ENCODE results near the gene PCDHA10. TPM values are rescaled to one million over a fixed set of nuclear protein-coding genes. Genes with fewer than 3 reads are reported as not detected.
"Not testable (repeated sequence)": the region's sequence is repeated elsewhere in the genome, so short reads cannot be mapped to it uniquely, and the experiment has no call there.

Gene PCDHA10
- total RNA-seq, 4 donors from 2014 or later, result 0.42 to 1.0 (median 0.57) TPM

DNA sequence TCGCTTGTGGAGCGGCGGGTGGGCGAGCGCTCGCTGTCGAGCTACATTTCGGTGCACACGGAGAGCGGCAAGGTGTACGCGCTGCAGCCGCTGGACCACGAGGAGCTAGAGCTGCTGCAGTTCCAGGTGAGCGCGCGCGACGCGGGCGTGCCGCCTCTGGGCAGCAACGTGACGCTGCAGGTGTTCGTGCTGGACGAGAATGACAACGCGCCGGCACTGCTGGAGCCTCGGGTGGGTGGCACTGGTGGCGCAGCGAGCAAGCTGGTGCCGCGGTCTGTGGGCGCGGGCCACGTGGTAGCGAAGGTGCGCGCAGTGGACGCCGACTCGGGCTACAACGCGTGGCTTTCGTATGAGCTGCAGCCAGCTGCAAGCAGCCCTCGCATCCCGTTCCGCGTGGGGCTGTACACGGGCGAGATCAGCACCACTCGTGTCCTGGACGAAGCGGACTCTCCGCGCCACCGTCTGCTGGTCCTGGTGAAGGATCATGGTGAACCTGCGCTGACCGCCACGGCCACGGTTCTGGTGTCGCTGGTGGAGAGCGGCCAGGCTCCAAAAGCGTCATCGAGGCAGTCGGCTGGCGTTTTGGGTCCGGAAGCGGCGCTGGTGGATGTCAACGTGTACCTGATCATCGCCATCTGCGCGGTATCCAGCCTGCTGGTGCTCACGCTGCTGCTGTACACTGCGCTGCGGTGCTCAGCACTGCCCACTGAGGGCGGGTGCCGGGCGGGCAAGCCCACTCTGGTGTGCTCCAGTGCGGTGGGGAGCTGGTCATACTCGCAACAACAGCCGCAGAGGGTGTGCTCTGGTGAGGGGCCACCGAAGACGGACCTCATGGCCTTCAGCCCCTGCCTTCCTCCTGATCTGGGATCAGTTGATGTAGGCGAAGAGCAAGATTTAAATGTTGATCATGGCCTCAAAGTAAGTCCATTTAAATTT is 12.6 kb upstream of the PCDHA10 start:
- TF ChIP-seq, protein P1, sequence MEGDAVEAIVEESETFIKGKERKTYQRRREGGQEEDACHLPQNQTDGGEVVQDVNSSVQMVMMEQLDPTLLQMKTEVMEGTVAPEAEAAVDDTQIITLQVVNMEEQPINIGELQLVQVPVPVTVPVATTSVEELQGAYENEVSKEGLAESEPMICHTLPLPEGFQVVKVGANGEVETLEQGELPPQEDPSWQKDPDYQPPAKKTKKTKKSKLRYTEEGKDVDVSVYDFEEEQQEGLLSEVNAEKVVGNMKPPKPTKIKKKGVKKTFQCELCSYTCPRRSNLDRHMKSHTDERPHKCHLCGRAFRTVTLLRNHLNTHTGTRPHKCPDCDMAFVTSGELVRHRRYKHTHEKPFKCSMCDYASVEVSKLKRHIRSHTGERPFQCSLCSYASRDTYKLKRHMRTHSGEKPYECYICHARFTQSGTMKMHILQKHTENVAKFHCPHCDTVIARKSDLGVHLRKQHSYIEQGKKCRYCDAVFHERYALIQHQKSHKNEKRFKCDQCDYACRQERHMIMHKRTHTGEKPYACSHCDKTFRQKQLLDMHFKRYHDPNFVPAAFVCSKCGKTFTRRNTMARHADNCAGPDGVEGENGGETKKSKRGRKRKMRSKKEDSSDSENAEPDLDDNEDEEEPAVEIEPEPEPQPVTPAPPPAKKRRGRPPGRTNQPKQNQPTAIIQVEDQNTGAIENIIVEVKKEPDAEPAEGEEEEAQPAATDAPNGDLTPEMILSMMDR (IDR thresholded peaks at IDR 0.05), result no peak
- TF ChIP-seq POLR2AphosphoS5 (IDR thresholded peaks at IDR 0.05) (no peak), EP300 (IDR thresholded peaks at IDR 0.05) (no peak), POLR2A (IDR thresholded peaks at IDR 0.05) (no peak)
- H3K4me3 ChIP-seq, result no peak overlapping the region
- WGBS, result 50% methylated on average over 6 of the region's 87 CpGs
- H3K9me3 ChIP-seq, result peaks cover 22% of the 10 kb centered on the region
- H3K27ac ChIP-seq, result no peak overlapping the region
- no peaks in the 10 kb centered on the region for H3K36me3 ChIP-seq
- no peaks in the 10 kb centered on the region for H3K27me3 ChIP-seq
- no peaks in the 10 kb centered on the region for H3K4me1 ChIP-seq
- DNase-seq (ENCODE audit: low spot score in 2 of 2), result no peak

DNA sequence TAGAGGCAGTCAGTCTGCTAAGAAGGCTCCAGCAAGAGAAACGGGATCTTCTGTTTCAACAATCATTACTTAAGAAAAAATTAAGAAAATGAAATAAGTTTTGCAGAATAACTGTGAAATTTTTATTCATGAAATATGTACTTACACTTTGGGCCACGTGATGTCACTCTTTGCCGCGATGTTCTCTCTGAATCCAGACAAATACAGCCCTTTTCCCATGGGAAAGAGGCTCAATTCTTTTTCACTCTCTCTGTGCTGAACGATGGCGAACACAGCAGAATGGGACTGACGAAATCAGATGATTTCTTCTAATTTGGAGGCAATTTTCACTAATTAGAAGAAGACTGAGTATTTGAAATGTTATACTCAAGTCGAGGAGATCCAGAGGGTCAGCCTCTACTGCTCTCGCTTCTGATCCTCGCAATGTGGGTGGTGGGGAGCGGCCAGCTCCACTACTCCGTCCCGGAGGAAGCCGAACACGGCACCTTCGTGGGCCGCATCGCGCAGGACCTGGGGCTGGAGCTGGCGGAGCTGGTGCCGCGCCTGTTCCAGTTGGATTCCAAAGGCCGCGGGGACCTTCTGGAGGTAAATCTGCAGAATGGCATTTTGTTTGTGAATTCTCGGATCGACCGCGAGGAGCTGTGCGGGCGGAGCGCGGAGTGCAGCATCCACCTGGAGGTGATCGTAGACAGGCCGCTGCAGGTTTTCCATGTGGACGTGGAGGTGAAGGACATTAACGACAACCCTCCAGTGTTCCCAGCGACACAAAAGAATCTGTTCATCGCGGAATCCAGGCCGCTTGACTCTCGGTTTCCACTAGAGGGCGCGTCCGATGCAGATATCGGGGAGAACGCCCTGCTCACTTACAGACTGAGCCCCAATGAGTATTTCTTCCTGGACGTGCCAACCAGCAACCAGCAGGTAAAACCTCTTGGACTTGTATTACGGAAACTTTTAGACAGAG is 7.3 kb upstream of the PCDHA10 start, which contains the start of gene PCDHA9:
TSS of gene PCDHA9 (plus strand) at position 244 of the 964 bp plus-strand sequence. CDS start at position 358, 114 bp downstream.
- H3K4me3 ChIP-seq, result not testable (repeated sequence)

DNA sequence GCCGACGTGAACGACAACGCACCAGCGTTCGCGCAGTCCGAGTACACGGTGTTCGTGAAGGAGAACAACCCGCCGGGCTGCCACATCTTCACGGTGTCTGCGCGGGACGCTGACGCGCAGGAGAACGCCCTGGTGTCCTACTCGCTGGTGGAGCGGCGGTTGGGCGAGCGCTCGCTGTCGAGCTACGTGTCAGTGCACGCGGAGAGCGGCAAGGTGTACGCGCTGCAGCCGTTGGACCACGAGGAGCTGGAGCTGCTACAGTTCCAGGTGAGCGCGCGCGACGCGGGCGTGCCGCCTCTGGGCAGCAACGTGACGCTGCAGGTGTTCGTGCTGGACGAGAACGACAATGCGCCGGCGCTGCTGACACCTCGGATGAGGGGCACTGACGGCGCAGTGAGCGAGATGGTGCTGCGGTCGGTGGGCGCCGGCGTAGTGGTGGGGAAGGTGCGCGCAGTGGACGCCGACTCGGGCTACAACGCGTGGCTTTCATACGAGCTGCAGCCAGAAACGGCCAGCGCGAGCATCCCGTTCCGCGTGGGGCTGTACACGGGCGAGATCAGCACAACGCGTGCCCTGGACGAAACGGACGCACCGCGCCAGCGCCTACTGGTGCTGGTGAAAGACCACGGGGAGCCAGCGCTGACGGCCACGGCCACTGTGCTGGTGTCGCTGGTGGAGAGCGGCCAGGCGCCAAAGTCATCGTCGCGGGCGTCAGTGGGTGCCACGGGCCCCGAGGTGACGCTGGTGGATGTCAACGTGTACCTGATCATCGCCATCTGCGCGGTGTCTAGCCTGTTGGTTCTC is 5.7 kb upstream of the PCDHA10 start:
- Histone ChIP-seq H3K27me3 (peaks cover 12% of the 10 kb centered on the region), H3K9me3 (peaks cover 12% of the 10 kb centered on the region)
- WGBS, result 55% methylated on average over 34 of the region's 101 CpGs

More for the DNA sequence above, 7.3 kb upstream of the PCDHA10 start, which contains the start of gene PCDHA9:
- H3K36me3 ChIP-seq; DNase-seq (ENCODE audit: low spot score in 2 of 2); H3K4me1 ChIP-seq; H3K27ac ChIP-seq: not testable (repeated sequence)
- WGBS, result 37% methylated on average over 28 of the region's 48 CpGs
- H3K9me3 ChIP-seq, result peaks cover 14% of the 10 kb centered on the region
- peaks cover 12% of the 10 kb centered on the region for H3K27me3 ChIP-seq

DNA sequence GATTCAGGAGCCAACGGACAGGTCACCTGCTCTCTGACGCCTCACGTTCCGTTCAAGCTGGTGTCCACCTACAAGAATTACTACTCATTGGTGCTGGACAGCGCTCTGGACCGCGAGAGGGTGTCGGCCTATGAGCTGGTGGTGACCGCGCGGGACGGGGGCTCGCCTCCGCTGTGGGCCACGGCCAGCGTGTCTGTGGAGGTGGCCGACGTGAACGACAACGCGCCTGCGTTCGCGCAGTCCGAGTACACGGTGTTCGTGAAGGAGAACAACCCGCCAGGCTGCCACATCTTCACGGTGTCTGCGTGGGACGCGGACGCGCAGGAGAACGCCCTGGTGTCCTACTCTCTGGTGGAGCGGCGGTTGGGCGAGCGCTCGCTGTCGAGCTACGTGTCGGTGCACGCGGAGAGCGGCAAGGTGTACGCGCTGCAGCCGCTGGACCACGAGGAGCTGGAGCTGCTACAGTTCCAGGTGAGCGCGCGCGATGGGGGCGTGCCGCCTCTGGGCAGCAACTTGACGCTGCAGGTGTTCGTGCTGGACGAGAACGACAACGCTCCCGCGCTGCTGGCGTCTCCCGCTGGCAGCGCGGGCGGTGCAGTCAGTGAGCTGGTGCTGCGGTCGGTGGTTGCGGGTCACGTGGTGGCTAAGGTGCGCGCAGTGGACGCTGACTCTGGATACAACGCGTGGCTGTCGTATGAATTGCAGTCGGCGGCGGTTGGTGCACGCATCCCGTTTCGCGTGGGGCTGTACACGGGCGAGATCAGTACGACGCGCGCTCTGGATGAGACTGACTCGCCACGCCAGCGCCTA is 1.7 kb downstream of the PCDHA10 start:
- 67% methylated on average over 29 of the region's 94 CpGs for WGBS
- H3K9me3 ChIP-seq, result peaks cover 28% of the 10 kb centered on the region
- no peaks in the 10 kb centered on the region for H3K36me3 ChIP-seq
- H3K27ac ChIP-seq, result no peak overlapping the region
- peaks cover 9% of the 10 kb centered on the region for H3K27me3 ChIP-seq
- no peak overlapping the region for H3K4me3 ChIP-seq
- TF ChIP-seq, protein P1 (IDR thresholded peaks at IDR 0.05), result no peak
- TF ChIP-seq POLR2AphosphoS5 (IDR thresholded peaks at IDR 0.05), result no peak
- TF ChIP-seq POLR2A (IDR thresholded peaks at IDR 0.05), result no peak
- no peak for TF ChIP-seq EP300 (IDR thresholded peaks at IDR 0.05)
- DNase-seq (ENCODE audit: low spot score in 2 of 2), result no peak
- H3K4me1 ChIP-seq, result no peaks in the 10 kb centered on the region

More for the DNA sequence above, 5.7 kb upstream of the PCDHA10 start:
- not testable (repeated sequence) for DNase-seq (ENCODE audit: low spot score in 2 of 2); H3K4me1 ChIP-seq; H3K36me3 ChIP-seq; H3K4me3 ChIP-seq; H3K27ac ChIP-seq

DNA sequence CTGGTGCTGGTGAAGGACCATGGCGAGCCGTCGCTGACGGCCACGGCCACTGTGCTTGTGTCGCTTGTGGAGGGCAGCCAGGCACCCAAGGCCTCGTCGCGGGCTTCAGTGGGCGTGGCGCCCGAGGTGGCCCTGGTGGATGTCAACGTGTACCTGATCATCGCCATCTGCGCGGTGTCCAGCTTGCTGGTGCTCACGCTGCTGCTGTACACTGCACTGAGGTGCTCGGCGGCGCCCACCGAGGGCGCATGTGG is 2.2 kb downstream of the PCDHA10 start:
- Histone ChIP-seq H3K4me1 (no peaks in the 10 kb centered on the region), H3K4me3 (no peak overlapping the region), H3K9me3 (peaks cover 33% of the 10 kb centered on the region), H3K36me3 (no peaks in the 10 kb centered on the region), H3K27me3 (peaks cover 14% of the 10 kb centered on the region), H3K27ac (no peak overlapping the region)
- WGBS, result 65% methylated on average over 2 of the region's 22 CpGs
- DNase-seq (ENCODE audit: low spot score in 2 of 2), result no peak
- TF ChIP-seq POLR2A (IDR thresholded peaks at IDR 0.05), result no peak
- TF ChIP-seq, protein P1 (IDR thresholded peaks at IDR 0.05), result no peak
- no peak for TF ChIP-seq POLR2AphosphoS5 (IDR thresholded peaks at IDR 0.05)

All from suprapubic skin (tissue), 4 donors.